ENCODE results near the gene TSG101. TPM values are rescaled to one million over a fixed set of nuclear protein-coding genes. Genes with fewer than 3 reads are reported as not detected.

TSG101 gene, protein sequence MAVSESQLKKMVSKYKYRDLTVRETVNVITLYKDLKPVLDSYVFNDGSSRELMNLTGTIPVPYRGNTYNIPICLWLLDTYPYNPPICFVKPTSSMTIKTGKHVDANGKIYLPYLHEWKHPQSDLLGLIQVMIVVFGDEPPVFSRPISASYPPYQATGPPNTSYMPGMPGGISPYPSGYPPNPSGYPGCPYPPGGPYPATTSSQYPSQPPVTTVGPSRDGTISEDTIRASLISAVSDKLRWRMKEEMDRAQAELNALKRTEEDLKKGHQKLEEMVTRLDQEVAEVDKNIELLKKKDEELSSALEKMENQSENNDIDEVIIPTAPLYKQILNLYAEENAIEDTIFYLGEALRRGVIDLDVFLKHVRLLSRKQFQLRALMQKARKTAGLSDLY
- 103 TPM for polyA plus RNA-seq (ENCODE audit: insufficient read length)

DNA sequence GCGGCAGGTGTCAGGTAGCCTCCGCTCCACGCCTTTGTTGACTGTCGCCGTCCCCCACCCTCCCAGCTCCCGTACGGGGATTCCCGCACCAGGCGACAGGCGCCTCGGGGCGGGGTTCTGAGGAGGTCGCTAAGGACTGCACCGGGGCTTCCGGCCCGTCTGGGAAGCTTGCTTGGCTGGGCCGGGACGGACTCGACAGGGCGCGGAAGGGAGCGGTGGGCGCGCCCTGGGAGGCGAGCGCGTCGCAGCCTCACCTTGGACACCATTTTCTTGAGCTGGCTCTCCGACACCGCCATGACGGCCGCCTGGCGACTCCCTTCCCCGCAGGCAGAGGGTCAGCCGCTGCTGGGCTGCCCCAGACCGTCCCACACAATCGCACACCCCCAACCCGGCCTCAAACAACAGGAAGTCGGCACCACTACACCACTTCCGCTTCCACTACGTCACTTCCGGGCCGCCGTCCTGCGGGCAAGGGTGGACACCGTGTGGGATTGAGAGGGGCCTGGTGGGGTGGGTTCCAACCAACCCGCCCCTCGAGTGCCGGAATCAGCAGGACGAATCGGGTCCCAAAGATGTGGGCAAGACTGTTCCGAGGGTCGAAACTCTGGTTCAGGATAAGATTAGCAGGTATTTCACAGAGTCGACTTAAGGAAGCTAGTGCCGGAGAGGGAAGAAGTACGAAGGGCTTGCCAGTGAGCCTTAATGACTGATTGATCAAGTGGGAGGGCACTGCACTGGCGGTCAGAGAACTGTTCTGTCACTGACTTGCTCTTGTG lies at the start of gene TSG101:
TSG101 (minus strand) TSS at position 422 of the 776 bp plus-strand sequence; CDS start at position 296, 126 bp downstream.
- DNase-seq: peak; percentile 96

DNA sequence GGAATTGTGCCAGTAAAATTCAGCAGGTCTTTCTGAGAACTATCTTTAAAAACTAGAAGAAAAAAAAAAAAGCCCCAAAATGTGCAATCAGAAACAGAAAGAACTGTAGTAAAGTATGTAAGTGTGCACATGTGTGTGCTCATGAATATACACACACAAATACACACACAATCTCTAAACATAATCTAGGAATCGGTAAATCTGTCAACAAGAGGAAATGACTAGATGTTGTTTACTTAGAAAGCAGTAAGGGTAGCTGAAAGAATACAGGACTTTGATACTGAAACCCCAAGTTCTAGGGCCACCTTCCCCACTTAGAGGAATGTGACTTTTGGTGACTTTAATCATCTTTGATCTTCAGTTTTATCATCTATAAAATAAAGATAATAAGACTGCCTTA lies 48.6 kb upstream of the TSG101 start:
- DNase-seq: no peak

DNA sequence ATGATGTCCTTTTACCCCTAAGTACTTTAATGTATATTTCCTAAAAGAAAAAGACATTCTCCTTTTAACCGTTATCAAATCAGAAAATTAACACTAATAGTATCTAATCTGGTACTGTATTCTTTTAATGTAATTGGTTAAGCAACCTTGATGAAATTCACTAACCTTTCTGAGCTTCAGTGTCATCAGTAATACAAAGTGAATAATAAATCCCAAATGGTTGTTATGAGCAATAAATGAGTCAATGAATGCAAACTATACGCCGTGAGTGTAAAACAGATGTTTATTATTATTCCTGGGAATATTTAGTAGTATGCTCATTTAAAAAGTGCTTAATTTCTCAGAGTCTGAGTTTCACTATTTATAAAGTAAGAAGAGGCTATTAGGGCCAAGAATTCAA lies 40.3 kb upstream of the TSG101 start:
- DNase-seq: no peak

DNA sequence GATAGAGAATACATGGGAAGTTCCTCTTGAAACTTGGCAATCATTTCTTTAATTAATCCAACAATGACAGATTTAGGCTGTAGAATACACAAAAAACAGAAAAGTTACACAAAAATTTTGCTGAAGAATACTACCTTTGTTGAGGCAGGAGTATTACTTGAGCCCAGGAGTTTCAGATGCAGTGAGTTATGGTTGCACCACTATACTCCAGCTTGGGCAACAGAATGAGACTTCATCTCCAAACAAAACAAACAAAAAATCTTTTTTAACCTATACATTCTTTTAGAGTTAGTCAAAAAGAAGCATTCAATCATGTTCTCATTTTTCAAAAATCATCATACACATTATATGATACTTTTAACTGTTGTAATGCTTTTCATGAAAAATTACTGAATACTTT lies 39.7 kb upstream of the TSG101 start:
- no peak for DNase-seq

DNA sequence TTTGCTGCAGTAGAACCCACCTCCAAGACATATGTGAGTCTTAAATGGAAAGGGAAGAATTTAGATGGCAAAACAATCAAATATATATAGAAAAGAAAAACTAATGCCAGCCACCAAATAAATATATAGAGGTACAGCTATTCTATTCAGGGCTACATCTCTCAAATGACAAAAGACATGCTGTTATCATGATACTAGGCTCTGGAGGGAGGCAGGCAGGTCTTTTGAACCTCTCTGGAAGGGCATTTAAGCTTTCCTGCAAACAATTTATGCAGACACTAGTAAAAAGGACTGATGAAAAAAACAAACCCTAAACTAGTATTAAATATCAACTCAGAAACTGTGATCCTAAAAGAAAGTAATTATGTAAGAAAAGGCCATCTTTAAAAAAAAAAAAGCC lies 37.4 kb upstream of the TSG101 start:
- DNase-seq: no peak

DNA sequence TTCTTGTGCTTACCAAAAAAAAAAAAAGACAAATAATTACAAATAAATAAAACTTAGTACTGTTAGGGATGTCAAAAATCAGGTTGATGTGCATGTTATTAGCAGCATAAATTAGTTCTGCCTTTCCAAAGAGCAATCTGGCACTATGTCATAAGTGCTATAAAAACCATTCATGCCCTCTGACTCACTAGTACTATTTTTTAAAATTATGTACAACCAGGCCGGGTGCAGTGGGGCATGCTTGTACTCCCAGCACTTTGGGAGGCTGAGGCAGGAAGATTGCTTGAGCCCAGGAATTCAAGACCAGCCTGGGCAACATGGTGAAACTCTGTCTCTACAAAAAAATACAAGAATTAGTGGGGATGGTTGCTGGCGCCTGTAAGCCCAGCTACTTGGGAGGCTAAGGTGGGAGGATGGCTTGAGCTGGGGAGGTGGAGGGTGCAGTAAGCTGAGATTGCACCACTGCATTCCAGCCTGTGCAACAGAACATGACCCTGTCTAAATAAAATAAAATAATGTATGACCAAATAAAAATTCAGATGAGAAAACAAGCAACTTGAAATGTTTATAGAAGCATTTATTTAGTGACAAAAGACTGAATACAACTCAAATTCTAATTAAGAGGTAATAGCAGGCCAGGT lies 36.5 kb upstream of the TSG101 start:
- no peak for DNase-seq

DNA sequence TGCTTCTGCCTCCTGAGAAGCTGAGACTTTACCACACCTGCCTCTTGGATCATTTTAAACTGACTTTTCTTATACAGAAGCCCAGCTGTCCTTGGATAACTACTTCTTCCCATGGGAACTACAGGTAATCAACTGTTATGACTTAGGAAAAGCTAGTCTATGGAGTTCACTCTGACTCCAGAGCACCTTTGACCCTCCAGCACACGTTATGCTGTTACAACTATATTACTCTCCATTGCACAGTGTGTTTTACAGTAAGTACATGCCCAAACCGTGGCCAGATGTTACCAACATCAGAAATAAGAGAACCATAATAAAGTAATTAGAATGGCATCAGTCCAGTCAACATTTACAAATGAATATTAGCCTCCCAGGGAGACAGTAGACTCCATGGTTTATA lies 21.3 kb upstream of the TSG101 start:
- DNase-seq: no peak

DNA sequence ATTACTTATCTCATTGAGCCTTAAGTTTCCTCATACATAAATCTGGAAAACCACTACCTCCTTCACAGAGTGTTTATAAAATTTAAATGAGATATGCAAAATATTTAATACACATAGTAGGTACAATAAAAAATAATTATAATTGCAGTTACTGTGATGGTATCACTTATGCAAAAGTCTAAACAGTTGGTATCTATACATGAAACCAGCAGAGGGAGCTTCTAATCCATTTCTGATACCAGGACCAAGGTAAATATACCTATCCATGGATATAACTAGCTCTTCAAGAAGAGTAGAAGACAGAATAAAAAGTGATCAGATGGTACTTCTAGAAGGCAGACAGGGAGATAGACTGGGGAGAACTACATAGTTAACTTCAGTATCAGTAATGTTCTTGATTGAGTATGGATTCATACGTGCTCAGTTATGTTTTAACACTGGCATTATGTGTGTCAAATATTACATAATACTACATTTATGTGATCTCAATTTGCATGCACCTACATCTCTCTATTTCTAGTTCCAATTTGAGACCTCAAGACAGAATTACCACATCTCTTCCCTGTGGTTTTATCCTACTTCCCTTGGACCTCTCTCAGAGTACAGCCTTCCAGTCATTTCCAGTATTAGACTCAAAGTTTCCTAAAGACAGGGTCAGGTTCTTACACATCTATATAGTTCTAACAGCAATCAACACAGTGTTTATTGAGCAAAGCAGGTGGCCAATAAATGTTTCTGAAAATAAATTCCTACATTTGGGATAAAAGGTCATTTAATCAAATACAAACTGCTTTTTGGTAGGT lies 13.7 kb upstream of the TSG101 start:
- no peak for DNase-seq

DNA sequence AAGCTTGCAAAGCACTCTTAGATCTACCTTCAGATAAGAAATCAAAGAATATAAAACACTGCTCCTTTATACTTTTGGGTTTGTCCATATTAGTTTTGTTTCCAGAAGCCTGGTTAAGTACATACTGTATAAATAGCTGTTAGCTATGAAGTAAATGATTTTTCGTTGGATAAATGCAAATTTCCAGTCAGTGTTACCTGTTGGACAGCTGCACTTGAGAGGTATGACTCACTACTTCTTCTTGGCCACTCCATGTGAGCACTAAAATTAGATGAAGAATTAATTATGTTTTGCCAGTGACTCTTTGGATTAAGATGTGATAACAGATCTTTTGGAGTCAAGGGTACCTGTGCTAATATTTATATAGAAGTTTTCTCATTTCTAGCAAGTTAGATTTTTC lies 9.5 kb upstream of the TSG101 start:
- DNase-seq: no peak

DNA sequence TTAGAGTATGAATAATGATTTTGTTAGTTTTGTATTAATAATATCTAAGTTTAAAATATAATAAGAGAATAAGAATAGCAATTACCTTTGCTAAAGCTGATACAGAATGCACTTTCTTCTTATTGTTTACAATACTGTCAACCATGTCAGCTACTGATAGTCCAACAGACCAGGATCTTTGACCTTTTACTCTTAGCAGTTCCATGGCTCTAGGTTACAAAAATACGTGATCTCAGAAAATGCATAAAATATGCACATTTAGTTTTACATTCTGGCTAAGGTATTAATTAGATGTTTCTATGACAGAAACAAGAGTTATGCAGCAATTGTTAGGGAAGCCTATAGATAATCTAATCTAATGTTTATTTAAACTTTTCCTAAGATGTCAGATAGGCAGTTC lies 7.5 kb upstream of the TSG101 start:
- DNase-seq: no peak

DNA sequence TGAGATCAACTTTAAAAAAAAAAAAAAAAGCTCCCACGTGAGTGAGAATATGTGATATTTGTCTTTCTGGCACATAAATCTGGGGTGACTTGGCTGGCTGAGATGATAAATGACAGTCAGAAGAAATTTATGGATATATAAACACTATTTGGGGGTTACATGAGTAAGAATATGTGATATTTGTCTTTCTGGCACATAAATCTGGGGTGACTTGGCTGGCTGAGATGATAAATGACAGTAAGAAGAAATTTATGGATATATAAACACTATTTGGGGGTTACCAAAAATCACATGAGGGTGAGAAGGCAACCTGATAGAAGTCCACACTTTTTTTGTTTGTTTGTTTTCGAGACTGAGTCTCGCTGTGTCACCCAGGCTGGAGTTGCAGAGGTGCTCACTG lies 6.6 kb upstream of the TSG101 start:
- no peak for DNase-seq

DNA sequence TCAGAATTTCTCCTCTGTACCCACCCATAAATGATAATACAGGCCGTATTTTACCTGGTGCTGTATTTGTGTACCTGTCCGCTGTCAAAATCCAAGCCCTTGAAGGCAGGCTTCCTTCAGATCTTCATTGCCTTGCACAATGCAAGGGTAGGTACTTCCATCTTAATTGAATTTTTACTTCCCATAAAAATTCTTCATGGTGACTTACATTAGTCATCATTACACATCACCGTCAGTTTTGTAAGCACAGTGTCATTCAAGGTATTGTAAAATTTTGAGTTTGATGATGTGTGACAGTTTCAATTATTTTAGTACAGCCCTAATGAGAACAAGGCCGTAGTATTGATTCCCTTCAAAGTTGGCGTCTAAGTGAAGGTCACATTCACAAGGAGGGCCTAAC lies 770 bp upstream of the TSG101 start:
- peak; percentile 11 for DNase-seq

DNA sequence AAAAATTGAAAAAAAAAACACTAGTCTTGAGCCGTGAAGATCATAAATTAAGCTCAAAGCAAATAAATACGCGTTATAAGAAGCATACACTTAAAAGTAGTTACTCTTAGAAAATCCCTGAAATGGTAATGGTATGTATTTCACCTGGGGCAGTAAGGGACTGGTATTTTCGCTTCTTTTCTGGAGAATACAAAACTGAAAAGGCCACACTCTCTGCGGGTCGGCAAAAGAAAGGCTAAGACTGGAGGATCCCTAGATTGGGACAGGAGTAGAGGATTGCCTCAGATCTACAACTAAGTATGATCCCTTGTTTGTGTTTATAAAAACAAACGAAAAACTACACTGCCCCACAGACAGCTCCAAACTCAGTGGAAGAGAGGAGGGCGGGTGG lies 617 bp downstream of the TSG101 start:
- DNase-seq: no peak

DNA sequence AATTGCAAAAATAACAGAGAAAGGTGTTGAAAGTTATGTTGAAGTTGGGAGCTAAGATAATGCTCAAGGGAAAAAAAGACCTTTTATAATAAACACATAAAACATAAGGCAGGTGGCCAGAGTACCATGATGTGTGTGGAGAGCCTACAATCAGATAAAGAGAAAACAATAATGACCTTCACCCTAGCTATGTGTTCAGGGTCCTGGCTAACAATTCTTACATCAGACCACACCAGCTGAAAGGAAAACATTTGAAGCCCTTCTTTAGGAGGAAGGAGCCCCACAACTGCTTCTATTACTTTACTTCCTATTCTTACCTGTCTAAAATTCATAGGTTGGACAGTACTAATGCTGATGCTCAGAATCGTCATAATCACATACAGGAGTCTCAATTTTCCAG lies 2.5 kb downstream of the TSG101 start:
- no peak for DNase-seq

DNA sequence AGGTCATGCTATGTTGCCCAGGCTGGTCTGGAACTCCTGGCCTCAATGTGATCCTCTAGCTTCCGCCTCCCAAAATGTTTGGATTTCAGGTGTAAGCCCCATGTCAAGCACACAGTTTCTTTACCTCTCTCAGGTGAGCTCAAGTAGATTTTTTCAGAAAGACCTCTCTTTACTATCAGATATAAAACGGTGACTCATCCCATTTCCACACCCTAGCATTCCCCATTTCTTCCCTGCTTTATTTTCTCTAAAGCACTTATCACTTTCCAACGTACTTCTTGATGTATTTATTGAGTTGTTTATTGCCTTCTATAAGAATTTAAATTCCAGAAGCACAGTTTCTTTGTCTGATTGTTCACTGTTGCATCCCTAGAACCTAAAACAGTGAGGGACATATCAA lies 3.7 kb downstream of the TSG101 start:
- no peak for DNase-seq

DNA sequence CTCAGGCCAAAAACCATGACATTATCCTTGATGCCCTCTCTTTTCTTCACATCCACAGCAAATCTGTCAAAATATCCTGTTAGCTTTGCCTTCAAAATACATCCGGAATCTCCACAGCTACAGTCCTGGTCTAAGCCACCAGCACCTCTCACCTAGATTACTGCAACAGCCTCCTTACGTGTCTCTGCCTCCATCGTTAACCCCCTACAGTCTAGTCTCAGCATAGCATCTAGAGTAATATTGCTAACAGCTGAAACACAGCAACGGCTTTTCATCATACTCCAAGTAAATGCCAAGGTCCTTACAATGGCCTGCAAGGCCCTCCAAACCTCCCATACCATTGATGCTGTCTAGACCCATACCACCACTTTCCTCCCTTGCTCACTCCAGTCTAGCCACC lies 4.4 kb downstream of the TSG101 start:
- no peak for DNase-seq

DNA sequence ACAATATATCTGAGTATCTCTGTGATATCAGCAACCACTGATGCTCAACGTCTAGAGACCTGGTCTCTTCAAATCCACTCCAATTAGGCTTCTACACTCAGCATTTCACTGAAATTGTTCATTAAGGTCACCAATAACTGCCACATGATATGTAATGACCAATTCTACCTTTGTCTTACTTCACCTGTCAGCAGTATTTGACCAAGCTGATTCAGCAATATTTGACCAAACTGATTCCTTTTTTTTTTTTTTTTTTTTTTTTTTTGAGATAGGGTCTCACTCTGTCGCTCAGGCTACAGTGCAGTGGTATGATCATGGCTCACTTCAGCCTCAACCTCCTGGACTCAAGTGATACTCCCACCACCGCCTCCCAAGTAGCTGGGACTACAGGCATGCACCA lies 5.6 kb downstream of the TSG101 start:
- DNase-seq: no peak

DNA sequence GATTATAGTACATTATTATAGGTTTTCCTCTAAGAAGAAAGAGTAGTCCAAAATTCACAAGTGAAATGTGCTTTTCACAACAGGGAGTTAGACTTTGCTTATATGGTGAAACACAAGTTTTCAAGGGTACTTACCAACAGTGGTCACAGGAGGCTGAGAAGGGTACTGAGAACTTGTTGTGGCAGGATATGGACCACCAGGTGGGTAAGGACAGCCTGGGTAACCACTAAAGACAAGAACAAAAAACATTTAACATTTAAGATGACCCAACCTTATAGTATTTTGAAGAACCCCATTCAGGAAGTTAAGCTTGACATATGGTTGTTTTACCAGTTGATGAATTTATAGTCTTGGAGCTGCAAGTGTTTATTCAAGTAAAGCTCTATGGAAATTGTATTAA lies 24.4 kb downstream of the TSG101 start:
- DNase-seq: no peak

DNA sequence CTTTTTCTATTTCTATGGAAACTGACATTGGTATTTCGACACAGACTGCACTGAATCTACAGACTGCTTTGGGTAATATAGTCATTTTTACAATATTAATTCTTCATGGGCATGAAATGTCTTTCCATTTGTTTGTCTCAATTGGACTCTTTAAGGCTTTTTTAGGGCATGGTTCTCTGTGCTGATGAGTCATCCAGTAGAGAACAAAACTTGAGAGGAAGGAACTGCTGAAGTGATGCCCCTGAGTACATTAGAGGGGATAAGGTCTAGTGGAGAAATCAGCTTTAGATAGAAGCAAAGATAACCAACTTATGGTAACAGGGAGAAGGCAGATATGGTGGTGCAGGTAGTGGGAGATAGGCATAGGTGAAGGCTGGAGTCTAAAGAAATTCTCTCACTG lies 25.1 kb downstream of the TSG101 start:
- DNase-seq: no peak

DNA sequence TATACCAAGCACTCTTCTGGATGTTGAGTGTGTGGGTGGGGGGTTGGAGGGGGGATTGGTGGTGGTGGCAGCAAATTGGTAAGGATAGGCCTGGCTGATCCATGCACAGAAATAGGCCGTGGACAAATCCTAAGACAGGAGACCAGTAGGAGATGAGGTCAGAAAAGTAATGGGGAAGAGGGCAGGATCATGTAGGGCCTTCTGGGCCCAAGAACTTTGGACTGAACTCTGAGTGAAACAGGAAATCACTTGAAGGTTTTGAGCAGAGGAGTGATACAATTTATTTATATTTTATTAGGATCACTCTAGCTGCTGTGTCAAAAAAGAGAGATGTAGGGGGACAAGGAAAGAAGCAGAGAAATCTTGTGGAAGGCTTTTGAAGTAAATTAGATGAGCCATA lies 28.7 kb downstream of the TSG101 start:
- no peak for DNase-seq

DNA sequence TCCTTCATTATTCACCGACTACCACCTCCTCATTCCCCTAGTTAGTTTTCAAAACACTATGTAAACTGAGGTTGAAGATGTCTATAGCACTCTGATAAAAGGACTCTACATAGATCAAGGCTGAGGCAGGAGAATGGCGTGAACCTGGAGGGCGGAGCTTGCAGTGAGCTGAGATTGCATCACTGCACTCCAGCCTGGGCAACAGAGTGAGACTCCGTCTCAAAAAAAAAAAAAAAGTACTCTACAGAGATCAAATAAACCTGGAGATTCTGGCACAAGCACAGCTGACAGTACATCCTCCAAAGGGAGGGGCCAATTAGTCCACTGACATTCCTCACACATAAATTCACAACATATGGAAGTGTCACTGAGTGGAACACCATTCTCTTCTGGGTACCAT lies 31.0 kb downstream of the TSG101 start:
- DNase-seq: no peak

DNA sequence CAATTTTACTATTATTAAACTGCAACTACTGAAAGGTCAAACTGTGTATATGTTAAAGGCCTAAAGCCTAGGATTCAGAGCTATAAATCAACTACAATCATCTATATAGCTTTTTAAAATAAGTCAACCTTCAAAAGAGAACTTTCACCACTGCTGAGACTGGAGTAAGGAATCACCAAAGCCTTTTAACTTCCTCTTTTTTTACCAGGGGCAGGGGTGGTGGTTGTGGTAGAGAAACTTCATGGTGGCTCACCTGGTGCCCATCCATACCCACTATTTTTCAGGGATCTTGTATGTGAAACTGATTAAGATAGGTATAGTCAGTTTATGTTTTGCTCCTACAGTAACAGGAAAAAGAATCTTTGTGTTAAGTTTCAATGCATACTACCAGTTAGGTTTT lies 31.5 kb downstream of the TSG101 start:
- DNase-seq: no peak

DNA sequence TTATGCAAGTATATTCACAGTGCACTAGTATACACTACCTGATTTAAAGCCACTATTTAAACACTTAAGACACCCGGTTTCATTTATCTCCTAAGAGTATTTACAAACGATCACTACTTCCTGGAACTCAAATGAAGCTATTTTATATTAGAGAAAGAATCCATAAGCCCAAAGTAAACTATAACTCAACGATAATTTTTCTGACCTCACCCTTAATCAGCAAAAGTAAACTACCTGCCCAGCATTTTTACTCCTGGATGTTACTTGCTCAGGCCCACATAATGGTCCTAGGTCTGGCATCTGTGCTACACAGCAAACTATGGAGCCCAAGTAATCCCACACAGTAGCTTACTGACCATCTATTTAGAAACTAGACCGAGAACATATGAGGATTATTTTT lies 33.4 kb downstream of the TSG101 start:
- no peak for DNase-seq
